ENCODE results near the gene KLHL13. TPM values are rescaled to one million over a fixed set of nuclear protein-coding genes. Genes with fewer than 3 reads are reported as not detected.

KLHL13 gene
- polyA plus RNA-seq, 1 experiment: 10.7 TPM

GRCh38 chrX:117987373-117987772 is 129.2 kb downstream of the KLHL13 start:
- Histone ChIP-seq H3K27me3 (ENCODE audit: control insufficient read depth, insufficient read depth, low read length) (no peaks in the 10 kb centered on the region), H3K9me3 (ENCODE audit: control insufficient read depth, insufficient read depth, low read length) (no peaks in the 10 kb centered on the region), H3K27ac (ENCODE audit: low read depth, low read length) (no peak overlapping the region), H3K4me3 (ENCODE audit: low read depth, low read length) (no peak overlapping the region)
- no peak for DNase-seq (ENCODE audit: low read depth, low spot score)
- ChIA-PET CTCF (no interaction called here), POLR2A (no interaction called here)
- no peak for TF ChIP-seq CTCF (IDR thresholded peaks at IDR 0.05; ENCODE audit: low read depth, low read length)

- no peak overlapping the region for H3K27ac ChIP-seq (ENCODE audit: low read depth, low read length)
- no peaks in the 10 kb centered on the region for H3K9me3 ChIP-seq (ENCODE audit: control insufficient read depth, insufficient read depth, low read length)
- no peak overlapping the region for H3K4me3 ChIP-seq (ENCODE audit: low read depth, low read length)
- TF ChIP-seq CTCF (IDR thresholded peaks at IDR 0.05; ENCODE audit: low read depth, low read length): peak; percentile 20; the same call in 1 of the 2 replicates
- H3K27me3 ChIP-seq (ENCODE audit: control insufficient read depth, insufficient read depth, low read length): no peaks in the 10 kb centered on the region
- ChIA-PET POLR2A (no interaction called here), CTCF (interaction anchor here (0.6 to 2.1 kb wide), 7 partner anchors 9 to 331 kb away, joined by 3 to 15 read pairs (median 4); no protein-coding TSS in a partner anchor)
- no peak for DNase-seq (ENCODE audit: low read depth, low spot score)
Observed at GRCh38 chrX:117985241-117985640, 131.4 kb downstream of the KLHL13 start.

- Histone ChIP-seq H3K9me3 (ENCODE audit: control insufficient read depth, insufficient read depth, low read length) (no peaks in the 10 kb centered on the region), H3K27ac (ENCODE audit: low read depth, low read length) (no peak overlapping the region), H3K27me3 (ENCODE audit: control insufficient read depth, insufficient read depth, low read length) (no peaks in the 10 kb centered on the region), H3K4me3 (ENCODE audit: low read depth, low read length) (no peak overlapping the region)
- CTCF ChIA-PET: no interaction called here
- POLR2A ChIA-PET: no interaction called here
- no peak for DNase-seq (ENCODE audit: low read depth, low spot score)
- no peak for TF ChIP-seq CTCF (IDR thresholded peaks at IDR 0.05; ENCODE audit: low read depth, low read length)
Observed at GRCh38 chrX:117982694-117983392, 133.8 kb downstream of the KLHL13 start.

GRCh38 chrX:117978402-117978801 is 138.2 kb downstream of the KLHL13 start:
- H3K27me3 ChIP-seq (ENCODE audit: control insufficient read depth, insufficient read depth, low read length): no peaks in the 10 kb centered on the region
- POLR2A ChIA-PET: no interaction called here
- no peak for TF ChIP-seq CTCF (IDR thresholded peaks at IDR 0.05; ENCODE audit: low read depth, low read length)
- CTCF ChIA-PET: no interaction called here
- no peaks in the 10 kb centered on the region for H3K9me3 ChIP-seq (ENCODE audit: control insufficient read depth, insufficient read depth, low read length)
- H3K27ac ChIP-seq (ENCODE audit: low read depth, low read length): no peak overlapping the region
- DNase-seq (ENCODE audit: low read depth, low spot score): no peak
- H3K4me3 ChIP-seq (ENCODE audit: low read depth, low read length): no peak overlapping the region

- Histone ChIP-seq H3K27ac (ENCODE audit: low read depth, low read length) (no peak overlapping the region), H3K27me3 (ENCODE audit: control insufficient read depth, insufficient read depth, low read length) (no peaks in the 10 kb centered on the region), H3K4me3 (ENCODE audit: low read depth, low read length) (no peak overlapping the region), H3K9me3 (ENCODE audit: control insufficient read depth, insufficient read depth, low read length) (no peaks in the 10 kb centered on the region)
- ChIA-PET POLR2A (no interaction called here), CTCF (no interaction called here)
- TF ChIP-seq CTCF (IDR thresholded peaks at IDR 0.05; ENCODE audit: low read depth, low read length): no peak
- DNase-seq (ENCODE audit: low read depth, low spot score): no peak
Observed at GRCh38 chrX:117977526-117977925, 139.1 kb downstream of the KLHL13 start.

Data from AG04450 (cell line).